K562 (cell line): ENCODE results near the gene GFRAL. TPM values are rescaled to one million over a fixed set of nuclear protein-coding genes. Genes with fewer than 3 reads are reported as not detected.

Experiments used
- ATAC-seq: fragments of 200-7000 bp; cut with Tn5 transposase; 3 replicates; pipeline ENCODE4 v1.9.1; 2020; ENCODE audit warnings: moderate library complexity
- BruUV-seq: library from RNA; stranded (reverse); fragments of 400-500 nt; replicated peaks from 2 replicates; lab custom pipeline; 2021; lab: Mats Ljungman, UMichigan
- CTCF ChIA-PET: fragments of 300-600 bp; formaldehyde crosslinking; extraction: SDS; loops from one replicate; lab custom pipeline; 2021; ENCODE audit warnings: low intra/inter-chr PET ratio; lab: Yijun Ruan, JAX
- POLR2A ChIA-PET: fragments of 300-600, 350-650 bp; sonication (Branson Sonifier 250); formaldehyde crosslinking; extraction: SDS; loops from one replicate; lab custom pipeline; 2021; ENCODE audit warnings: antibody characterized with exemption, inconsistent platforms; lab: Yijun Ruan, JAX
- DNase-seq, 4 experiments: peaks; one replicate each; pipeline versions ENCODE4 v3.0.0 to v3.0.0-alpha.2; 2011 to 2018; ENCODE audit warnings: low spot score in 3 of 4, mixed read lengths in 3 of 4; ENCODE audit errors: extremely low read depth in 1 of 4
- FAIRE-seq: peaks from 2 replicates; lab custom pipeline; 2011; peaks lifted over from hg19 to GRCh38; lab: Jason Lieb, UNC
- H2AFZ ChIP-seq: 2 replicates; pipeline ENCODE4 v1.6.0; 2011; ENCODE audit warnings: low read depth, low read length, control low read depth, inconsistent platforms
- H3K27ac ChIP-seq: fragments of 200-600 bp; 3 replicates; pipeline ENCODE4 v1.8.0; 2011; ENCODE audit warnings: low read depth, mild to moderate bottlenecking, control low read depth, inconsistent platforms, low read length, moderate library complexity, mixed read lengths; ENCODE audit errors: extremely low read depth
- H3K27me3 ChIP-seq, 2 experiments: fragments of 300-600 bp in 1 of 2; 2 replicates in 1 of 2; 3 replicates in 1 of 2; pipeline versions ENCODE4 v1.6.0 to v1.8.0; 2011; ENCODE audit warnings: inconsistent platforms in 2 of 2, low read length in 2 of 2, mild to moderate bottlenecking in 1 of 2, mixed read lengths in 1 of 2, moderate library complexity in 1 of 2; ENCODE audit not compliant: control insufficient read depth in 2 of 2, insufficient read depth in 2 of 2
- H3K36me3 ChIP-seq: fragments of 300-600 bp; 3 replicates; pipeline ENCODE4 v1.8.0; 2011; ENCODE audit warnings: mild to moderate bottlenecking, low read length, inconsistent platforms; ENCODE audit not compliant: control insufficient read depth, insufficient read depth
- H3K4me1 ChIP-seq, 2 experiments: fragments of 200-600 bp in 1 of 2; replicated peaks in 1 of 2; 2 replicates in 1 of 2; 3 replicates in 1 of 2; pipeline versions ENCODE4 v1.5.1 to v1.8.0; 2011; ENCODE audit warnings: inconsistent platforms in 2 of 2, low read length in 2 of 2, mild to moderate bottlenecking in 1 of 2, mixed read lengths in 1 of 2, moderate library complexity in 1 of 2; ENCODE audit not compliant: control insufficient read depth in 2 of 2, insufficient read depth in 2 of 2
- H3K4me2 ChIP-seq: 2 replicates; pipeline ENCODE4 v1.6.1; 2011; ENCODE audit warnings: low read length, control low read depth, inconsistent platforms, mixed read lengths; ENCODE audit not compliant: insufficient read depth
- H3K4me3 ChIP-seq: fragments of 200-600 bp; sonication (generic), shearing (Covaris generic); 2 replicates; pipeline ENCODE4 v1.5.1; 2016; ENCODE audit warnings: control low read depth, inconsistent platforms
- H3K79me2 ChIP-seq: fragments of 200-600 bp; 3 replicates; pipeline ENCODE4 v1.8.0; 2011; ENCODE audit warnings: low read length, inconsistent platforms; ENCODE audit not compliant: control insufficient read depth, insufficient read depth
- H3K9ac ChIP-seq, 2 experiments: 2 replicates each; pipeline versions ENCODE4 v1.6.0 to v1.6.1; 2011; ENCODE audit warnings: low read depth in 2 of 2, low read length in 2 of 2, control low read depth in 1 of 2, inconsistent platforms in 1 of 2, mild to moderate bottlenecking in 1 of 2, mixed read lengths in 1 of 2; ENCODE audit not compliant: insufficient read depth in 1 of 2
- H3K9me1 ChIP-seq: one replicate; pipeline ENCODE4 v1.6.0; 2011; ENCODE audit warnings: inconsistent platforms, mild to moderate bottlenecking, low read length, moderate library complexity; ENCODE audit not compliant: control insufficient read depth, insufficient read depth
- H3K9me3 ChIP-seq: replicated peaks from 2 replicates; pipeline ENCODE4 v1.5.1; 2011; ENCODE audit warnings: low read depth, low read length, inconsistent platforms; ENCODE audit not compliant: control insufficient read depth, insufficient read depth
- H4K20me1 ChIP-seq: replicated peaks from 2 replicates; pipeline ENCODE4 v1.6.1; 2011; ENCODE audit warnings: low read length, inconsistent platforms, mixed read lengths; ENCODE audit not compliant: control insufficient read depth, insufficient read depth
- AFF1 ChIP-seq, 2 experiments: fragments of 450-650 bp; IDR thresholded peaks; 2 replicates each; pipeline ENCODE4 v1.6.1; 2018; ENCODE audit warnings: mild to moderate bottlenecking in 2 of 2, low read depth in 1 of 2; ENCODE audit not compliant: partially characterized antibody in 2 of 2
- MCM7 ChIP-seq, 2 experiments: fragments of 450-650 bp; IDR thresholded peaks; 2 replicates each; pipeline ENCODE4 v1.6.1; 2016 to 2018
- NFIX ChIP-seq: fragments of 250-450 bp; sonication (Bioruptor Pico); IDR thresholded peaks from 2 replicates; pipeline ENCODE4 v1.4.0; 2020; ENCODE audit warnings: low read depth, mild to moderate bottlenecking, moderate library complexity
- ZNF175 ChIP-seq: fragments of 200-800 bp; sonication (Bioruptor generic); IDR thresholded peaks from 2 replicates; pipeline ENCODE4 v1.6.1; 2016; ENCODE audit warnings: low read depth, mild to moderate bottlenecking, missing genetic modification characterization, missing compliant biosample characterization
- WGBS: fragments of 100-300 bp; shearing (Covaris generic); methylation state at CpG from one replicate; pipeline ENCODE4 v1.1.6; 2016; ENCODE audit warnings: low coverage, mixed read lengths; ENCODE audit not compliant: insufficient coverage; ENCODE audit errors: missing lambda C conversion rate; 5-methylcytosine and 5-hydroxymethylcytosine counted together
- in situ Hi-C: fragments of 300-500 bp; cut with MboI; formaldehyde crosslinking; loops from 4 replicates; pipeline ENCODE4 v1.15.0; 2018; ENCODE audit warnings: inconsistent platforms, mixed read lengths
- intact Hi-C: fragments of 100-400 bp; cut with micrococcal nuclease; formaldehyde crosslinking; loops from 2 replicates; pipeline ENCODE4 v1.14.2; 2022
- polyA plus RNA-seq, 8 experiments: library from polyadenylated mRNA; depleted of rRNA in 4 of 8; stranded (reverse) in 5 of 8; unstranded in 3 of 8; fragments of >200 nt; fragmentation: Nextera tagmentation in 2 of 8; fragmentation: Illumina TruSeq in 1 of 8; extraction: Ambion mirVana in 2 of 8; extraction: Trizol in 1 of 8; gene quantifications; 2 replicates each; pipeline versions ENCODE4 v1.2.1 to v1.2.3, GENCODE V29; 2011 to 2014; ENCODE audit warnings: inconsistent platforms in 1 of 8, missing spikeins in 1 of 8
- total RNA-seq, 7 experiments: library from RNA; depleted of rRNA in 6 of 7; stranded (reverse); fragments of >200 nt in 6 of 7; fragmentation: Illumina TruSeq in 2 of 7; extraction: Trizol in 2 of 7; gene quantifications; 2 replicates each; pipeline versions ENCODE4 v1.2.1 to v1.2.3, GENCODE V29; 2011 to 2021; ENCODE audit warnings: low replicate concordance in 1 of 7

Gene GFRAL
- total and polyA plus RNA-seq, 9 of the 15 experiments (the other 6 are each of a cell fraction or from before 2014, with no cell fraction given), result not detected

- TF ChIP-seq NFIX (CRISPR knock-in tag) (no peak), MCM7 (IDR thresholded peaks at IDR 0.05) (no peak)
These were observed 83.4 kb downstream of the GFRAL start (continued) for GRCh38 chr6:55410674-55411073.

- POLR2A ChIA-PET, result no interaction called here
- in situ Hi-C loops (no loop called here), intact Hi-C loops (no loop called here)
These were observed 96.7 kb downstream of the GFRAL start for GRCh38 chr6:55423933-55424332.

More at GRCh38 chr6:55423933-55424332, 96.7 kb downstream of the GFRAL start:
- FAIRE-seq (no peak), ATAC-seq (no peak), DNase-seq (no peak)
- H2AFZ ChIP-seq, result no peak overlapping the region
- CTCF ChIA-PET, result no interaction called here
- H3K27me3 ChIP-seq, result no peaks in the 10 kb centered on the region
- H3K27ac ChIP-seq, result no peak overlapping the region
- BruUV-seq, result no TSS peak
- no peak overlapping the region for H3K9ac ChIP-seq
- TF ChIP-seq ZNF175 (CRISPR knock-in tag) (no peak), AFF1 (IDR thresholded peaks at IDR 0.05; ENCODE audit: low read depth in 1 of 2, partially characterized antibody in 2 of 2) (no peak)
- no peaks in the 10 kb centered on the region for H3K4me1 ChIP-seq
- H3K9me3 ChIP-seq, result no peaks in the 10 kb centered on the region
- no peak overlapping the region for H3K4me2 ChIP-seq
- H3K36me3 ChIP-seq, result no peaks in the 10 kb centered on the region
- no peak overlapping the region for H3K4me3 ChIP-seq
- WGBS, result 0% methylated on average over 1 of the region's 2 CpGs
- H4K20me1 ChIP-seq, result no peaks in the 10 kb centered on the region
- H3K79me2 ChIP-seq, result no peaks in the 10 kb centered on the region
- H3K9me1 ChIP-seq, result no peaks in the 10 kb centered on the region
